K562 (cell line): ENCODE results near the gene DIPK1A. TPM values are rescaled to one million over a fixed set of nuclear protein-coding genes. Genes with fewer than 3 reads are reported as not detected.

Experiments
- ARID2 ChIP-seq: fragments of 450-650 bp; IDR thresholded peaks from 2 replicates; pipeline ENCODE4 v1.6.1; 2017; ENCODE audit warnings: antibody characterized with exemption, mild to moderate bottlenecking
- CHD1 ChIP-seq: fragments of 200-600 bp; sonication (generic); IDR thresholded peaks from one replicate; pipeline ENCODE4 v1.6.1; 2012; ENCODE audit warnings: mild to moderate bottlenecking, moderate library complexity, low read length, inconsistent platforms
- ELF1 ChIP-seq: fragments of 200-800 bp; sonication (Bioruptor generic); IDR thresholded peaks from 2 replicates; pipeline ENCODE4 v1.6.1; 2016; ENCODE audit warnings: missing genetic modification characterization, missing compliant biosample characterization
- HNRNPK ChIP-seq: fragments of 200-400 bp; formaldehyde crosslinking; IDR thresholded peaks from one replicate; pipeline ENCODE4 v1.6.1; 2018; ENCODE audit warnings: mild to moderate bottlenecking, low read depth, low read length; ENCODE audit not compliant: poor library complexity, severe bottlenecking
- KAT7 ChIP-seq: sonication (generic); formaldehyde crosslinking; IDR thresholded peaks from 2 replicates; pipeline ENCODE4 v1.8.0; 2022; ENCODE audit warnings: missing genetic modification reagents, mild to moderate bottlenecking, borderline replicate concordance
- KDM1A ChIP-seq, 2 experiments: fragments of 450-650 bp; IDR thresholded peaks; 2 replicates each; pipeline ENCODE4 v1.6.1; 2016; ENCODE audit warnings: mild to moderate bottlenecking in 2 of 2
- MCM5 ChIP-seq: fragments of 450-650 bp; IDR thresholded peaks from 2 replicates; pipeline ENCODE4 v1.6.1; 2016; ENCODE audit warnings: low read depth
- MEF2D ChIP-seq: conservative IDR thresholded peaks from 2 replicates; pipeline ENCODE4 v1.6.1; 2016; ENCODE audit warnings: low read depth, missing genetic modification characterization, missing compliant biosample characterization
- PURB ChIP-seq: sonication (generic); formaldehyde crosslinking; IDR thresholded peaks from 2 replicates; pipeline ENCODE4 v1.9.0; 2021; ENCODE audit warnings: low read depth, mild to moderate bottlenecking, missing genetic modification reagents
- ZNF431 ChIP-seq: sonication (generic); formaldehyde crosslinking; IDR thresholded peaks from 2 replicates; pipeline ENCODE4 v1.8.0; 2022; ENCODE audit warnings: mild to moderate bottlenecking, missing genetic modification reagents
- polyA plus RNA-seq, 8 experiments: library from polyadenylated mRNA; depleted of rRNA in 4 of 8; stranded (reverse) in 5 of 8; unstranded in 3 of 8; fragments of >200 nt; fragmentation: Nextera tagmentation in 2 of 8; fragmentation: Illumina TruSeq in 1 of 8; extraction: Ambion mirVana in 2 of 8; extraction: Trizol in 1 of 8; gene quantifications; 2 replicates each; pipeline versions ENCODE4 v1.2.1 to v1.2.3, GENCODE V29; 2011 to 2014; ENCODE audit warnings: inconsistent platforms in 1 of 8, missing spikeins in 1 of 8
- total RNA-seq, 7 experiments: library from RNA; depleted of rRNA in 6 of 7; stranded (reverse); fragments of >200 nt in 6 of 7; fragmentation: Illumina TruSeq in 2 of 7; extraction: Trizol in 2 of 7; gene quantifications; 2 replicates each; pipeline versions ENCODE4 v1.2.1 to v1.2.3, GENCODE V29; 2011 to 2021; ENCODE audit warnings: low replicate concordance in 1 of 7
- TF ChIP-seq, protein P1 (sequence below): fragments of 250-450 bp; sonication (Bioruptor Pico); IDR thresholded peaks from 2 replicates; pipeline ENCODE4 v1.4.0; 2020

The DIPK1A gene
- total and polyA plus RNA-seq, 9 of the 15 experiments (the other 6 are each of a cell fraction or from before 2014, with no cell fraction given), result 0.54 to 2.5 (median 1.3) TPM

DNA sequence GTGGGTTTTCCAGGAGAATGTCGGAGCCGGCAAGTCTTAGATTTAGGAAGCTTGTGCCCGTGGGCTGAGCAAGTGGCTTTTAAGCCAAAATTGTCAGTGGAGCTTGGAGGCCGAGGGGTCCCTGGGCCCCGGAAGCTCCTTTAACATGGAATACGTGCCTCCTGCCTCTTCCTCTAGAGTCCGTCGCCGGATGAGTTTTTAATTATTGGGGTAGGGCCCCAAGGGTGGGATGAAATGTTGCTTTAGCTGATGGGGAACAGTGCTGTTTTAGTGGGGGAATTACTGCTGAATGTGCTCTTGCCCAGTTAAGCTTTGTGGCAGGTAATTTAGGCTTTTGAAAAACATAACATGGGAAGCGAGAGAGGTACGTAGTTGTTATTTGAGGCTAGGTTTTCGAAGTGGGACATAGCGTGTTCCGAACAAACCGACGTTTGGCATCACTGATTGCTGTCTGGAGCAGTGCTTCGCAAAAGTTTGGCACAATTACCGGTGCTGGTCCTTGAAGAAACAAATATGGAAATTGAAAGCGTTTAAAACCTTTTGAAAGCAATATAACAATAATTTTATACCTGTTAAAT, 128.6 kb downstream of the DIPK1A start (continued):
- TF ChIP-seq HNRNPK, result no peak
- no peak for TF ChIP-seq PURB (CRISPR knock-in tag)
- no peak for TF ChIP-seq MCM5
- TF ChIP-seq ARID2, result no peak
- peak; percentile 91 for TF ChIP-seq KAT7 (CRISPR knock-in tag)
- TF ChIP-seq MEF2D (tag), result no peak
- 0 out of 2 replicates have a peak, but pooled peaks have one; percentile 2 for TF ChIP-seq ZNF431 (CRISPR knock-in tag)
- 0 out of 2 replicates have a peak, but pooled peaks have one; percentile 26 for TF ChIP-seq ELF1 (tag)
- TF ChIP-seq KDM1A (IDR thresholded peaks at IDR 0.05), result no peak
- TF ChIP-seq, protein P1, sequence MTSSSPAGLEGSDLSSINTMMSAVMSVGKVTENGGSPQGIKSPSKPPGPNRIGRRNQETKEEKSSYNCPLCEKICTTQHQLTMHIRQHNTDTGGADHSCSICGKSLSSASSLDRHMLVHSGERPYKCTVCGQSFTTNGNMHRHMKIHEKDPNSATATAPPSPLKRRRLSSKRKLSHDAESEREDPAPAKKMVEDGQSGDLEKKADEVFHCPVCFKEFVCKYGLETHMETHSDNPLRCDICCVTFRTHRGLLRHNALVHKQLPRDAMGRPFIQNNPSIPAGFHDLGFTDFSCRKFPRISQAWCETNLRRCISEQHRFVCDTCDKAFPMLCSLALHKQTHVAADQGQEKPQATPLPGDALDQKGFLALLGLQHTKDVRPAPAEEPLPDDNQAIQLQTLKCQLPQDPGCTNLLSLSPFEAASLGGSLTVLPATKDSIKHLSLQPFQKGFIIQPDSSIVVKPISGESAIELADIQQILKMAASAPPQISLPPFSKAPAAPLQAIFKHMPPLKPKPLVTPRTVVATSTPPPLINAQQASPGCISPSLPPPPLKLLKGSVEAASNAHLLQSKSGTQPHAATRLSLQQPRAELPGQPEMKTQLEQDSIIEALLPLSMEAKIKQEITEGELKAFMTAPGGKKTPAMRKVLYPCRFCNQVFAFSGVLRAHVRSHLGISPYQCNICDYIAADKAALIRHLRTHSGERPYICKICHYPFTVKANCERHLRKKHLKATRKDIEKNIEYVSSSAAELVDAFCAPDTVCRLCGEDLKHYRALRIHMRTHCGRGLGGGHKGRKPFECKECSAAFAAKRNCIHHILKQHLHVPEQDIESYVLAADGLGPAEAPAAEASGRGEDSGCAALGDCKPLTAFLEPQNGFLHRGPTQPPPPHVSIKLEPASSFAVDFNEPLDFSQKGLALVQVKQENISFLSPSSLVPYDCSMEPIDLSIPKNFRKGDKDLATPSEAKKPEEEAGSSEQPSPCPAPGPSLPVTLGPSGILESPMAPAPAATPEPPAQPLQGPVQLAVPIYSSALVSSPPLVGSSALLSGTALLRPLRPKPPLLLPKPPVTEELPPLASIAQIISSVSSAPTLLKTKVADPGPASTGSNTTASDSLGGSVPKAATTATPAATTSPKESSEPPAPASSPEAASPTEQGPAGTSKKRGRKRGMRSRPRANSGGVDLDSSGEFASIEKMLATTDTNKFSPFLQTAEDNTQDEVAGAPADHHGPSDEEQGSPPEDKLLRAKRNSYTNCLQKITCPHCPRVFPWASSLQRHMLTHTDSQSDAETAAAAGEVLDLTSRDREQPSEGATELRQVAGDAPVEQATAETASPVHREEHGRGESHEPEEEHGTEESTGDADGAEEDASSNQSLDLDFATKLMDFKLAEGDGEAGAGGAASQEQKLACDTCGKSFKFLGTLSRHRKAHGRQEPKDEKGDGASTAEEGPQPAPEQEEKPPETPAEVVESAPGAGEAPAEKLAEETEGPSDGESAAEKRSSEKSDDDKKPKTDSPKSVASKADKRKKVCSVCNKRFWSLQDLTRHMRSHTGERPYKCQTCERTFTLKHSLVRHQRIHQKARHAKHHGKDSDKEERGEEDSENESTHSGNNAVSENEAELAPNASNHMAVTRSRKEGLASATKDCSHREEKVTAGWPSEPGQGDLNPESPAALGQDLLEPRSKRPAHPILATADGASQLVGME (CRISPR knock-in tag), result 0 out of 2 replicates have a peak, but pooled peaks have one; percentile 9
- peak; percentile 97 for TF ChIP-seq CHD1
